GM19025 (cell line): ENCODE results near the gene SORCS2.

Source experiments
- ATAC-seq: cut with Tn5 transposase; IDR thresholded peaks from one replicate; pipeline ENCODE4 v1.9.1; 2021; ENCODE audit warnings: mild to moderate bottlenecking, low read depth, moderate library complexity; ENCODE audit not compliant: unreplicated experiment

Gene SORCS2

GRCh38 chr4:7648544-7649395 is 456.4 kb downstream of the SORCS2 start:
- ATAC-seq: no peak

- ATAC-seq: no peak
These were observed 457.0 kb downstream of the SORCS2 start for GRCh38 chr4:7649411-7649740.

DNA sequence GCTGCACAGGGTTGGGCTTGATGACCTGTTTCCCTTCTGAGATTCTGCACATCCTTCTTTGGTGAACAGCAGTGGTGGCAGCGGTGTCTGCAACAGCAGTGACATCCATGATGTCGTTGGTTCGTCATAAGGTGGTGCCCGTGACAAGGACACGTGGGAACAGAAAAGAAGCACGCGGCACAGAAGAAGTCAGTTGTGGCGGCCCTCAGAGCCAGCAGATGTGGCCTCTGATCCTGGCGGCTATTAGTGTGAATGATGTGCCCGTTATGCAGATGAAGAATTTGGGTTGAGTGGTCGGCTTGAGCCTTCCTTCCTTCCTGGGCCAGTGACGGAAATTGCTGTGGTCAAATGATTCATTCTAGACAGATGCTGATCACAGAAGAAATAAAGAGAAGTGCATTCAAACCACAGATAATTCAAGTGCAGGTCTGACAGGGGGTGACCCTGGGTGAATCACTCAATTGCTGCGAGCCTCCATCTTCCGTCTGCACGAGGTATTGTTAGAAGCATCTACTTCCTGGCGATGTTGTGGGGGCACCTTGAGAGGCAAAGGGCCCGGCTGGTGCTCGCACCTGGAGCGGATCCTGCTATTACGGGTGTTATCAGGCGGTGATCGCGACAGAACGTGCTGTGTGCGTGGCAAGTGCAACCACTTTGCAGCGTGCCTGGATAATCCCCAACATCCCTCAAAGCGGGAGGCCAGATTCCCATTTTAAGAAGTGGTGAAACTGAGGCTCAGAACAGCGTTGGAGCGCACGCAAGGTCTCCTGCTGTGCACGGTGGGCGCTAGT is 457.6 kb downstream of the SORCS2 start:
- ATAC-seq: no peak

DNA sequence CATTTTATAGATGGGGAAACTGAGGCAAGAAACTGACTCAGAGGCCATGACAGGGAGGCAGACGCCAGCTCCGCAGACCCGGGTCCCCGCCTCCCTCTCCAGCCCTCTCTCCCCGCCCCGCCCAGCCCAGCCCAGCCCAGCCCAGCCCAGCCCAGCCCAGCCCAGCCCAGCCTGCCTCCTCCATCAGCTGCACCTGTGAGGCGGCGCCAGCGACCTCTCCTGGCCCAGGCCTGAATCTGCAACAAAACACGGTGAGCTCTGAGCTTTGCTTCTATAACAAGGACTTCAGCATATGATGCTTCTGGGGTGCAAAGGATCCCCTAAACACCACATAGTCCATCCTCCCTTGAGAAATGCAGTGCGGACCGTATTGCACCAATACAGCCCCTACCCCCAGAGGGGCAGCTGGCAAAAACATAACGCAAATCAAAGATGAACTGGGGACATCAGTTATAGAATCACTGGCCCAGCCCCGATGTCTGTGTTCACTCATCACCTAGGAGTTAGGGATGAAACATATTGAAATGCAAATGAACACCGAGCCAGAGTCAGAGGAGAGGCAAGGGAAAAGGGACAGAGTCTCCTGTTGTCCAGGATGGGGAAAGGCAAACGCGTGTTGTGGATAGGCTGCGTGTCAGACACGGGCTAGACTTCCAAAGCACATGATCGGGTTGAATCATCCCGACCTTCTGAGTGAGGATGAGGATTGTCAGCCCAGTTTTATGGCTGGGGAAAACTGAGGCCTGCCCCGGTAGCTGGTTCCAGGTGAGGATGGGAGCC is 458.5 kb downstream of the SORCS2 start:
- ATAC-seq: no peak

DNA sequence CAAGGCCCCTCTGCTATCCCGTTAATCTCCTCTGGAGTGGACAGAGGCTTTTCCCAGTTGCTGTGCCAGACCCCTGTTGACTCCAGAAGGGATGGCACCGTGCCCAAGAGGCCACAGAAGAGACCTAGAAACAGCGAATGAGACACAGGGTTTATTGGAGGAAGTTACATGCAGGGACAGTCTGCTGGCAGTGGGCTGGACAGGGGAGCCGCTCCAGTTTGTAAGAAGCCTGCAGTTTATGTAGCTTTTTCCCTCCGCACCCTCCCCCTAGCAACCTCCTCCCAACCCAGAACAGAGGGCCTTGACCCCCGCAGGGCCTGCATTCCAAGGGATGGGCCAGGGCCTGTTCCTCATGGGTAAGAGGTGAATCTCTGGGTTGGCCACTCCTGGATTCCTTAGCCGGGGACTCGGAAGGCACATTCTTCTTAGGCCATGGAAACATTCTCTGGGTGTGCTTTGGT is 459.2 kb downstream of the SORCS2 start:
- no peak for ATAC-seq

GRCh38 chr4:7652006-7652405 is 459.7 kb downstream of the SORCS2 start:
- no peak for ATAC-seq

- no peak for ATAC-seq
These were observed 460.1 kb downstream of the SORCS2 start for GRCh38 chr4:7652451-7652881.

DNA sequence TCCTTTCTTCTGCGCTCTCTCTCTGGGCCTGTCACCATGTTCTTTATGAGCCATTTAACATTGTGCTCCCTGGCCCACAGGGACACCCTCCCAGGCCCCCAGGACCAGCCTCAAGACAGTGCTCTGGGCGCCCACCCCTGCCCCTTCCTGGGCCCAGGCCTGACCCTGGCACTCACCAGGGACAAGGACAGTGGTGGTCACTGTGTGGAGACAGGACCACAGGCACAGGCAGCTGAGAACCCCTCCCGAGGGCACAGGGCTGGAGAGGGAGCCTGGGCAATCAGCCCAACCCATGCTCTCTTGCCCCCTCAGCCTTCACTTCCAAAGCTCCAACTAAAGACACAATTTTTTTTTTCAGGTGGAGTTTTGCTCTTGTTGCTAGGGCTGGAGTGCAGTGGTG is 460.6 kb downstream of the SORCS2 start:
- ATAC-seq: no peak

- ATAC-seq: no peak
These were observed 461.4 kb downstream of the SORCS2 start for GRCh38 chr4:7653510-7654369.

GRCh38 chr4:7654550-7655445 is 462.5 kb downstream of the SORCS2 start:
- no peak for ATAC-seq

GRCh38 chr4:7655511-7656243 is 463.3 kb downstream of the SORCS2 start:
- no peak for ATAC-seq

- ATAC-seq: no peak
These were observed 464.0 kb downstream of the SORCS2 start for GRCh38 chr4:7656244-7656800.

GRCh38 chr4:7657545-7658297 is 465.4 kb downstream of the SORCS2 start:
- no peak for ATAC-seq

DNA sequence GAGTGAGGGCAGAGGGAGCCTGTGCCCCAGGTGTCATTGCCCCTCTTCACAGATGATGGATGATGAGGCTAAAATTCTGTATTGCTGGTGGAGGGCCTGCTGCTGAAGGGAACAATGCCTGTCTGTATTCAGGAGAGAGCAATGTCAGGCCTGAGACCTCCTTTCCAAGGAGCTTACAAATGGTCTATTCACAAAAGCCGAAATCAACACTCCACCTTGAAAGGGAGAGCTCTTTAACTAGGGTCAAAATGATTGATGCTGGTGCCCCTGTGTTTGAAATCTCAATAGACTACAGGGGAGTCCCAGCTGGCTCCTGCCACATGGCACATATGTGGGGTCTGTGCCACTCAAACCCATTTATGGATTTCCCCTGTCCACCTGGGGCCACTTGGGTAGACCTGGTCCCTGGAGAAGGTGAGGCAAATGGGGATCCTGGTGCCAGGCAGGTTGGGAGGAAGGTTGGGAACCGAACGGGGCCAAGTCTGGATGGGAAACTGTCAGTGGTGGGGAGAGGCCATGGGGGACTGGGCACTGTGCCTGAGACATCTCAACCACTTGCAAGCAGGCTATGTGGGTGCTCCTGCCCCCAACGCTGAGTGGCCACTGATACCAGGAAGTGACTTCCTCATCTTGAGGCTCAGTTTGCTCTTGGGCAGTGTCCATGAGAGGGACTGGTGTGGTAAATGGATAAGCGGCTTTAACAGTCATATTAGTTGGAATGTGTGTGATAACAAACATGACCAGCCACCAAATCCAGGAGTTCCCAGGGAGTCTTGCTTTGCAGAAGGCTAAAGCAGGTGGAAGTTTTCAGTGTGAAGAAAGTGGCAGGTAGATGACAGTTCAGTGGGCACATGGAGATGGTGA is 466.2 kb downstream of the SORCS2 start:
- ATAC-seq: no peak

GRCh38 chr4:7659429-7660175 is 467.3 kb downstream of the SORCS2 start:
- no peak for ATAC-seq
